ENCODE results near the gene PDE6B.
"Not testable (repeated sequence)": the region's sequence is repeated elsewhere in the genome, so short reads cannot be mapped to it uniquely, and the experiment has no call there.

The PDE6B gene

DNA sequence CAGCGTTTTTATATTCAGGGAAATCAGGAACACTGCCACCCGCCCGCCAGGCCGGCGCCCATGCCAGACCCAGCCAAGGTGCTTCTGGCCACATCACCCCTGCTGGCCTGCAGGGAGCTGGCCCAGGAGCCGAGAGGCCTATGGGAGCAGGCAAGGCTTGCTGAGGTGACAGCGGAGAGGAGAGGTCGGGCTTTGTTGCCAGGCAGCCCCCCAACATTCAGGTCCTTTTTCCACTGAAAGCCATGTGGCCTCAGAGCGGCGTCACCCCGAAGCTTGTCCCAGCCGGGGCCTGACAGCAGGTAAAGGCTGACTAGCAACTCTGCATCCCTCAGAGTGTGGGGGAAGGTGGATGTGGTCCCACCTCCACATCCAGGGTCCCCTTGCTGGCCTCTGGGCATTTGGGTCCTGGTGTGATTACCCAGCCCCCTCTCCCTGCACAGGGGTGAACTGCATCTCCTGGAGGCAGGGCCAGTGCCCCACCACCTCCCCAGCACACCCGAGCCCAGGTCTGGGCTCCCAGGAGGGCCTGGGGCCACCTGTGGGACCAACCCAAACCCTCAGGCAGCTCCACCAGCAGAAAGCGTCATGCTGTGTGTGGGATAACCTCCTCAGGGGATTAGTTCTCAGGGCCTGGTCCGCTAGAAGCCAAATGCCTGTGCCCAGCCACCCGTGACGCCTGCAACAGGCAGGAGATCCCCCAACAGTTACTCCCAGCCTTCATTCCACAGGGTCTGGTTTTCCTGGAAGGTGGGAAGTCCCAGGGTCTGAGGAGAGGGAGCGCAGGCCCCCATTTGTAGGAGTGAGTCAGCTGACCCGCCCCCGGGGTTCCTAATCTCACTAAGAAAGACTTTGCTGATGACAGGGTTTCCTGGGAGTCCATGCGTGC lies at the start of gene PDE6B:
Gene PDE6B (plus strand): TSS at position 869 of the 886 bp plus-strand sequence. CDS start 54 bp downstream, outside the sequence.
- no peak for DNase-seq (ENCODE audit: low spot score)

DNA sequence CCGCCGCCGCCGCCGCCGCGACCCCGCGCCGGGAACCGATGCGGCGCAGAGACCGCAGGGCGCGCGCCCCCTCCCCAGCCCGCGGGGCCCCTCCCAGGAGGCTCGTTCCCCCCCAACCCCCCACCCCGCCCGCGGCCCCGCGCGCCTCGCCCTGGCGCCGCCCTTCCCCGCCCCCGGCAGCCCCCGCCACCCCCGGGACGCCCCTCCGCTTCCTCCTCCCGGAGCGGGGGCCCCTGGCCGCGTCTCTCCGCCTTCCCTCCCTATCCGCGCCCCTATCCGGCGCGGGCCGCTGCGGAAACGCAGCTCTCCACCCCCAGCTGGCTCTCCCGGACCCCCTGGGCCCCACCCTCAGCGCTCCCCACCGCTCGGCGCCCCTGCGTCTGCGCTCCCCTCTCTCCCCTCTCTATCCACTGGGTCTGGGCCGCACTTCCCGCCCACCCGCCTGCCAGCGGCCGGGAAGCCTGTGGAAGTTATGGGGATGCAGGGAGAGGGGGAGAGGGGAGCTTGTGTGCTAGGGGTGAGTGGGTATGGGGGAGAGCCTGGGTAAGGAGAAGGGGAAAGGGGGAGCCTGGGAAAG lies 49.0 kb upstream of the PDE6B start, which contains the start of gene TMEM271:
Gene TMEM271 (minus strand): TSS at position 51 of the 577 bp plus-strand sequence. CDS start 233 bp downstream, outside the sequence.
- DNase-seq (ENCODE audit: low spot score) = no peak

DNA sequence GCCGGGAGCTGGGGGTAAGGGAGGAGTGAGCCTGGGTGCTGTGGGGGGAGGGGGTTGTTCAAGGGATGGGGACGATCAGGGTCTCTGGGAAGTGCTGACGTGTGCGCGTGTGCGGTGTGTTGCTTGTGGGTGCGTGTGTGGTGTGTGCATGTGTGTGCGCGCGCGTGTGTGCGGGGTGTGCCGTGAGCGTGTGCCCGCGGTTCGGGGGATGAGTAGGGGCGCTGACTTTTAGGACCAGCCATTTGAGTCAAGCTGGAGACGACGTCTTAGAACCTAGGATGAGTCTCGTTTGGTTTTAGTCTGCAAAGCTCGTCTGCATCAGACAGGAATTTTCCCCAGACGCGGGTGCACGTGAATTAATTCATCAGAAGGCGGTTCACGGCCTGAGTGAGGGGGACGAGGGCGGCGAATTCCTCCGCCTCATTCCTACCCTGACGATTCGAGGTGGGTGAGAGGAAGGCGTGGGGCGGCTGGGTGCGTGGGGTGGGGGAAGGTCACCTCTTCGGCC lies 48.3 kb upstream of the PDE6B start:
- DNase-seq (ENCODE audit: low spot score) = peak; percentile 13

DNA sequence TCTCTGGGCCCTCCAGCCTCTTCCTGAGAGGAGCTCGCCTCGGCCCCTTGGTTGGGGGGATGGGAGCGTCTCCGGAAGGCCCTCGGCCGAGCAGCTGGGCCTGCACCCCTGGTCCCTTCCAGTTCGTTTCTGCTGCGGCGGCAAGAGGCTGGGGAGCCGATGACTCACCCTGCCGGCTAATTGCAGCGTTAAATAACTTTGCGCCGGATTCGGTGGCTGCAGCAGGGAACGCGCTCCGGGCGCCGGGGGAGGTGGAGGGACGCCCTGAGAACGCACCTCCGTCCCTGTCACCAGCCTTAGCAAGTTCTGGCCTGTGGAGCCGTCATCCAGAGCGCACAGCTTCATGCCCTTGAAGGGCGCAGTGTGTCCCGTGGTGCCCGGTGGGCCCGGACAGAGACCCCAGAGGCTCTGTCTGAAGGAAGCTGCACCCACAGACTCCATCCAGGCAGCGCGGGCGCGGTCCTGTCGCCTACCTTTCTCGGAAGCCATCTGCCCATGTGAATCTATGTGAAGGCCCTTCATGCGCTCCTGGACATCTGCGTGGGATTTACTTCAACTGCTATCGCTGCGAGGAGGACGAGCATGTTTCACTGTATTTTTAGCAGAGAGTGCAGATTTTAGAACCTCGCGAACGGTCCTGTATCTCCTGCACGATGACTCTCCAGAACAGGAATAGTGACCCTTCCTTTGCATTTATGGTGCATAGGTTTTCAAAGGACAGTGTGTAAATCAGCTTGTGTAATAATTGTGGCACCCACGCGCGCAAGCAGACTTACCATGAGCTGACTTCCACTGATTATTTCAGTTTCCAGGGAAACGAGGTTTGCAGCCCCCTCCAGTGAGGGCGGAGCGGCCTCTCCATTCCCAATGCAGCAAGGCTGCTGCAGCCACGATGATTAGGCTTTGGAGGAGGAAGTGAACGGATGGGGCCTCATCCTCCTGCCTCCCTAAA lies 47.6 kb upstream of the PDE6B start:
- DNase-seq (ENCODE audit: low spot score) = peak; percentile 47

DNA sequence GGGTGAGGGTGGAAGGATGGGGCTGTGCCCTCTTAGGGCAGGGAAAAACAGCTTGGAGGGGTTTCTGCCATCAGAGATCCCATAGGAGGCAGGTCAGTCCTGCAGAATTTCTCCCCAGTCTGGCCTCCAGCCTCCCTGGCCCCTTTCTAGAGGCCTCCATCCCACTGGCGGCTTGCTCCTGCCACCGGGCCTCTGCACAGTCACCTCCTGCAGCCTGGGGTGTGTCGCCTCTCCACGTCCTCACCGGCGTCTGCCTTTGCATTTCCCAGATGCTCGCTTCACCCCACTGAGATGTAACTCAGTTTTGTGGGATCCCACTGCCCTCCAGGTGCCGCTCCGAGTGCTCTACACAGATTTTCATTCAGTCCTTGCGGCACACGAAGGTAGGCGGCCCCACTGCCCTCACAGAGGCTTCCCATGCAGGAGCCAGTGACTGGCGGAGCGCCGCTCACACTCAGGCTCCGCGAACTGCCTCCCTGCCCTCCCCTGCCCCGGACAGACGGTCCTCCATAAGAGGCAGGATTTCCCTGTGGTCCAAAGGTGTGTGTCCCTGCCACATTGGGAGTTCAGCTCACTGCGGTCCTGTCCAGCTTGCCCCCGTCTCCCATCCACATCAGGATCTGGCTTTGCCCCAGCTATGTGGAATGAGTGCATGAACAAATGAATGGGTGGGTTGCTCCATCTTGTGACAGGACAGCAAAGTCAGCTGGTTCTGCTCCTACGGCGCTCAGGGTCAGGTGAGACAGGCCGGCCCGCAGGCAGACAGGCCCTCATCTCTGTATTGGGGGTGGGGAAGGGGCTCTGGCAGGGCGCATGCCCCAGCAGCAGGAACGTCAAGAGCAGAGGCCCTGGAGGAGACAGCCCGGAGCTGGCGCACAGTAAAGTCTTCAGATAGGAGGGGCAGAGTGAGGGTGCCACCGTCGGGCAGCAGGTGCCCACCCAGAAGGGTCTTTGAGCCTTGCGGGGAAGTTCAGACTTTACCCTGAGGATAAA lies 46.6 kb upstream of the PDE6B start:
- DNase-seq (ENCODE audit: low spot score) = no peak

DNA sequence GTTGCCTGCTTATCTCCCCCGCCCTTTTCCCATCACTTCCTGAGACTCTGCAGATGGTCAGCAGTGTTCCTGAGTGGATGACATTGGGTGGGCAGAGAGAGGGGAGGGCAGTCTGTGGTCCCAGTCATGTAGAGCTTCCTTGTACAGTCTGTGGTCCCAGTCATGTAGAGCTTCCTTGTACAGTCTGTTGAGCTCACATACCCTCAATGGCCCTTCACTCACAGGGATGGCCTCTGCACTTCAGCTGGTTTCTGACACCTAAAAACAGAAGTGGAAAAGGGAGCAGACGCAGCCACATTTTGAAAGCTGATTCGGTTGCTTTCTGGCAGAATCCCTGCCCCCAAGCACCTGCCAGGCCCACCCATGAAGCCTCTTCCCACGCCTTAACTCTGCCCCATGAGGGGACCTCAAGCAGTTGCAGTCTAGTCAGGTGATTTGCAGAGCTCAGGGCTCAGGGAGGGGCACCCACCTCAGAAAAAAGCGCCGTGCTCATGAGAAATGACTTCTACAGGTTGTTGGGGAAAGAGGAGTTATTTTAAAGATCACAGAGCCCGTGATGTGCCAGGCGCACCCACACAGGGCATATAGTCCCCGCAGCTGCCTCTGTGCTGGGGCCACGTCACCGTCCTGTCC lies 45.7 kb upstream of the PDE6B start:
- DNase-seq (ENCODE audit: low spot score) = no peak

DNA sequence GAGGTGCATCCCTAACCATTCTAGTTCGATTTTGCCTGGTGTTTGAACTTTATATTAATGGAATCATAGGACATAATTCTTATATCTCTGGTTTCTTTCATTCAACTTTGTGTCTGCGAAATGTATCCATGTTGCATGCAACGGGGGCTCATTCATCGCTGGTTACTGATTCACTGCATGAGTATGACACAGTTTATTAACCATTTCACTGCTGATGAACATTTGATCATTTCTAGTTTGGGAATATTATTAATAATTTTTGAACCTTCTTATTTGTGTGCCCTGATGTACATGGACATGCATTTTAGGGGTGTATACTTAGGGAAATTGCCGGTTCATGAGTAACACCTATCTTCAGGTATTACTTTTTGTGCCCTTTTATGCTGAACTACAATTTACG lies 44.2 kb upstream of the PDE6B start:
- DNase-seq (ENCODE audit: low spot score) = no peak

DNA sequence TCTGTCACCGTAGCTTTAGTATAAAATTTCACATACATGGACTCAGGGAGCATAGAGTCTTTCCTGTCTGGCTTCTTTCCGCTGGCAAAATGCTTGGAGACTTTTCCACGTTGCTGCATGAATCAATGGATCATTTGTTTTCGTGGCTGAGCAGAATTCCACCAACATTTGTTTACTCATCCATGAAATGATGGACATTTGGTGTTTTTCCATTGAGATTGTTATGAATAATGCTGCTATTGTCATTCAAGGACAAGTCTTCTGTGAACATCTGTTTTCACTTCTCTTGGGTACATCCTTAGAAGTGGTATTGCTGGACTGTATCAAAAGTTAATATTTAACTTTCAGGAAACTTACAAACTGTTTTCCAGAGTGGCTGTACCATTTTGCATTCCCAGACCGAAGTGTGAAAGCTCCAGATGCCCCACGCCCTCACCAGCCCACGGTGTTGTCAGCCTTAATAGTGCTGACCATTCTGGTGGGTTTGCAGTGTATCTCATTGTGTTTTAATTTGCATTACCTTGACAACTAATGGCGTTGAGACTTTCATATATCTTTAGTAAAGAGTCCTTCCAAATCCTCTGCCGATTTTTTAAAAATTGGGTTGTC lies 43.5 kb upstream of the PDE6B start:
- no peak for DNase-seq (ENCODE audit: low spot score)

DNA sequence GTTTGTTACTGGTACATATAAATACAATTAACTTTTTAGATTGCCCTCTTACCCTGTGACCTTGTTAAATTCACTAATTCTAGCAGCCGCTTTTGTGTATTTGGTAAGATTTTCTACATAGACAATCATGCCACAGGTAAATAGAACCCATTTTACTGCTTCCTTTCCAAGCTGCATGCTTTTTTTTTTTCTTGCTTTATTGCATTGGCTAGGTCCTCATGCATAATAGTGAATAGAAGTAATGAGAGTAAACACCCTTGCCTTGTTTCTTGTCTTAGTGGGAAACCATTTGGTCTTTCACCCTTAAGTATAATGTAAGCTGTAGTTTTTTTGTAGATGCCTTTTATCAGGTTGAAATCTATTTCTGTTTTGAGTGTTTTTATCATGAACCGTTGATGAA lies 41.6 kb upstream of the PDE6B start:
- no peak for DNase-seq (ENCODE audit: low spot score)

DNA sequence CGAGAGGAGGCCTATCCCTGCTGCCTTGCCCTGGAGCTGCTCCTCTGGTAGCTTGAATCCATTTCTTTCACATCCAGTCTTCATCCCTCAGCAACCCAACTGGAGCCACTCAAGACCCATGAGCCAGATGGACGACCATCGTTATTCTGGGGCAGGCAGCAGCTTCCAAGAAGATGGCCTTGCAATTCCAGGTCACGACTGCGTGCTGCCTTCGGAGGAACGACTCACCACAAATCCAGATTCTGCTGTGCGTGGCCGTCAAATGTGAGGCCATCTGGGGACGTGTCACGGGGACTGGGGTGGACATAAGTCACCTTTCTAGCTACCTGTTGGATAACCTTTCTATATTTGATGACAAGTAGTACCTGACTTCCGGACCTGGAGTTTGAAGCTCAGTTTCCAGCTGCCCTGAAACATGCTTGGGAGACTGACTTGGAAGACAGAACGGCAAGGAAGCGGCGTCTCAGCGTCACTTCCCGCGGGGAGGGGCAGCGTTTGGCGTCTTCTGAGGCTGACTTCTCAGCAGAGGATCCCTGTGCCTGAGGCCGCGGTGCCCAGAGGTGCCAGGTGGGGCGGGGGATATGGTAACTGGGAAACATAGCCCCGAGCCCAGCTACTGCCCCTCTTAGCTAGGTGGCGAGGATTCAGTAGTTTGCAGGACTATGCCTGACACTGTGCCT lies 37.6 kb upstream of the PDE6B start:
- no peak for DNase-seq (ENCODE audit: low spot score)

DNA sequence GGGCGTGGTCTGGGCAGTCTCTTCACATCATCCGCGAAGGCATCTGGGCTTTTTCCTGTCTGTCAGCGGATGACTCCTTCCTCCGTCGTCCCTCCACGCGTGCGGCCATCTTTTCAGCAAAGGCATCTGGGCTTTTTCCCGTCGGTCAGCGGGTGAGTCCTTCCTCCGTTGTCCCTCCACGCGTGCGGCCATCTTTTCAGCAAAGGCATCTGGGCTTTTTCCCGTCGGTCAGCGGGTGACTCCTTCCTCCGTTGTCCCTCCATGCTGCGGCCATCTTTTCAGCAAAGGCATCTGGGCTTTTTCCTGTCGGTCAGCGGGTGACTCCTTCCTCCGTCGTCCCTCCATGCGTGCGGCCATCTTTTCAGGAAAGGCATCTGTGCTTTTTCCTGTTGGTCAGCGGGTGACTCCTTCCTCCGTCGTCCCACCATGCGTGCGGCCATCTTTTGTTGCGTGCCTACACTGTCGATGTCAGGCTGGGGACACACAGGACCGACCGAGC lies 37.0 kb upstream of the PDE6B start:
- DNase-seq (ENCODE audit: low spot score) = no peak

DNA sequence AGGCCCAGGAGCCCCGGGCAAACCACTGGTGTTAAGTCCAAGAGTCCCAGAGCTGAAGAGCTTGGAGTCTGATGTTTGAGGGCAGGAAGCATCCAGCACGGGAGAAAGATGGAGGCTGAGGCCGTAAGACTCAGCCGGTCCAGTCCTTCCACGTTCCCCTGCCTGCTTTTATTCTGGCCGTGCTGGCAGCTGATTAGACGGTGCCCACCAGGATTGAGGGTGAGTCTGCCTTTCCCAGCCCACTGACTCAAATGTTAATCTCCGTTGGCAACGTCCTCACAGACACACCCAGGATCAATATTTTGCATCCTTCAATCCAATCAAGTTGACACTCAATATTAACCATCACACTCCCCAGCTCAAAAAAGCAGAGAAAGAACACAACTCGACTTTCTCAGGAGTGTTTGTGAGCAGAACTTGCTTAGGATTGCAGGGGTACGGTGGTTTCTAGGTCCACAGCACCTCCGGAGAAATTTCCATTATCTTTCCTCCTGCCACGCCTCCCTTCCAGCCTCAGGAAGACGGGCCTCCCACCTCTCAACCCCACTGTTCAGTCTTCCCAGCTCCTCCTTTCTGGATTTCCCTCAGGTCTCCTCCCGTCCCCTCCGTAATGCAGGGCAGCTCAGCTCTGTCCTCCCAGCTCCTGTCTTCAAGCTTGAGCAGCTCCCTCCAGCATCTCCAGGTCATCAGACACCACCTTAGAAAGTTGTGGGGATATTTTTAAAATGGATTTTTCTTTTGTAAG lies 36.0 kb upstream of the PDE6B start:
- DNase-seq (ENCODE audit: low spot score) = no peak

DNA sequence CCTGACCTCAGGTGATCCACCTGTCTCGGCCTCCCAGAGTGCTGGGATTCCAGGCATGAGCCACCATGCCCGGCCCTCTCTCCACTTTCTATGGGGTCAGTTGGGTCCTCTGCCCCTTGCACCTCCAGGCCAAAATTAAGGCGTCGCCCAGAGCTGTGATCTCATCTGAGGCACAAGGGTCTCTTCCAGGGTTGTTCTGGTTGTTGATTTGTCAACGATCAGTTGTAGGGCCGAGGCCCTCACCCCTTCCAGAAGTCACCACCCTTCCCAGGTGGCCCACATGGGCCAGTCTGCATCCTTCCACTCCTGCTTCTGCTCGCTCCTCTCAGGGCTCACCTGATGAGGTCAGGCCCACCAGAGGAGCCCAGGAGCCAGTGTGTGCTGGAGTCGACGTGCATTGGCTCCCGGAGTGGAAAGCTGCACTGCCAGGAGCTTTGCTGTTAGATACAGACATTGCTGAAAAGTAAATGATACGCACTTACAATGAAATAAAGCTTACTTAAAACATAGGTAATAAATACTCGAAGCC lies 35.0 kb upstream of the PDE6B start:
- DNase-seq (ENCODE audit: low spot score) = no peak

DNA sequence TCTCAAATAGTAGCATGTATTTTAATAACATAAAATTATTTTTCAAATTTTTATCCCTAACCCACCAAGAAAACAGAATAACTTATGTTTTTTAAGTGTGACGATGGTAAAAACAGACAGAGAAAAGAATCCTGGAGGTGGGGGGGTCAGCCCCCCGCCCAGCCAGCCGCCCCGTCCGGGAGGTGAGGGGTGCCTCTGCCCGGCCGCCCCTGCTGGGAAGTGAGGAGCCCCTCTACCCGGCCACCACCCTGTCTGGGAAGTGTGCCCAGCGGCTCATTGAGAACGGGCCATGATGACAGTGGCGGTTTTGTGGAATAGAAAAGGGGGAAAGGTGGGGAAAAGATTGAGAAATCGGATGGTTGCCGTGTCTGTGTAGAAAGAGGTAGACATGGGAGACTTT lies 33.2 kb upstream of the PDE6B start:
- not testable (repeated sequence) for DNase-seq (ENCODE audit: low spot score)

DNA sequence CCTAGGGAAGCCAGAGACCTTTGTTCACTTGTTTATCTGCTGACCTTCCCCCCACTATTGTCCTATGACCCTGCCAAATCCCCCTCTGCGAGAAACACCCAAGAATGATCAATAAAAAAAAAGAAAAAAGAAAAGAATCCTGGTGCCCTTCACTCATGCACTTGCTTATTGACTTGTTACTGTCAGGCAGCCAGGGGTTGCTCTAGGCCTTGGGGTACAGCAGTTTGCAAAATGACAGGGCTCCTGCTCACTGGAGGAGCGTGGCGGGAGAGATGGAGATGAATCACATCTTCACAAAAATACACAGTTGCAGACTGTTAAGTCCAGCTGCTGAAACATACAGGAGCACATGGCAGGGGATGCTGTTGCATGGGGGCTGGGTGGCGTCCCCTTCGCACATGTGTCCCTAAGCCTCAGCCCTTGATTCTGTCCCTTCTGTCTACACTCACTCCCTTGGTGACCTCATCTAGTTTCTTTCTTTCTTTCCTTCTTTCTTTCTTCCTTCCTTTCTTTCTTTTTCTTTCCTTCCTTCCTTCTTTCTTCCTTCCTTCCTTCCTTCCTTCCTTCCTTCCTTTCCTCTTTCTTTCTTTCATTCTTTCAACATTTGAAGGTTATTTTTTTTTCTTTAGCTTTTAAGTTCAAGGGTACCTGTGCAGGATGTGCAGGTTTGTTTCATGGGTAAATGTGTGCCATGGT lies 32.4 kb upstream of the PDE6B start:
- no peak for DNase-seq (ENCODE audit: low spot score)

DNA sequence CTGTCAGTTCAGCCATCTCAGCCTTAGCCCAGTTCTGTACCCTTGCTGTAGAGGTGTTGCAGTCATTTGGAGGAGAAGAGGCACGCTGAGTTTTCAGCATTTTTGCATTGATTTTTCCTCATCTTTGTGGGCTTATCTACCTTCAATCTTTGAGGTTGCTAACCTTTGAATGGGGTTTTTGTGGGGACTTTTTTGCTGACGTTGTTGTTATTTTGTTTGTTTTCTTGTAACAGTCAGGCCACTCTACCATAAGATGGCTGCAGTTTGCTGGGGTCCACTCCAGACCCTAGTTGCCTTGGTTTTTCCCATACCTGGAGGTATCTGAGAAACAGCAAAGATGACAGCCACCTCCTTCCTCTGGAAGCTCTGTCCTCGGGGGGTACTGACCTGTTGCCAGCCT lies 26.4 kb upstream of the PDE6B start:
- DNase-seq (ENCODE audit: low spot score) = no peak

DNA sequence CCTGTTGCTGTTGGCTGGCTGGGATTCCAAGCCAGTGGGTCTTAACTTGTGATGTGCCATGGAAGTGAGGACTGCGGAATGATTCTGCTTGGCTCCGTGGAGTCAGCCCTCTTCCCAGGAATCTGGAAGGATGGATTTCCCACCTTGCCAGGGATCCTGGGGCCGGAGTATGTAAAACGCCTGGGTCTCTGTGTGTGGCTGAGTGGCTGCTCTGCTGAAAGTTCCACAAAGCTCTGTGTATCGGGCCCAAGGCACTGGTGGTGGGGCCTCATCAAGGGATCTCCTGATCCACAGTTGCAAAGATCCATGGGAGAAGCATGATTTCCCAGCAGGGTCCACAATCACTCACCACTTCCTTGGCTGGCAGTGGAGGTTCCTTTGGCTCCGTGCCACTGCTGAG lies 25.2 kb upstream of the PDE6B start:
- no peak for DNase-seq (ENCODE audit: low spot score)
